Neuronal stem cell (in vitro differentiated cells): ENCODE data around the gene ZNF469.
A peak's percentile ranks its signal among the peaks of the same experiment; 100 is the strongest.

Experiments
- DNase-seq: peaks from one replicate; pipeline ENCODE4 v3.0.0-alpha.2; 2013; ENCODE audit warnings: low spot score
- H2AFZ ChIP-seq: one replicate; pipeline ENCODE4 v1.6.1; 2013; ENCODE audit warnings: mild to moderate bottlenecking, low read length, inconsistent platforms
- H2AK5ac ChIP-seq: 2 replicates; pipeline ENCODE4 v1.6.1; 2013; ENCODE audit warnings: low read depth, mild to moderate bottlenecking, inconsistent platforms, low read length, moderate library complexity, mixed read lengths
- H2BK120ac ChIP-seq: 2 replicates; pipeline ENCODE4 v1.6.1; 2013; ENCODE audit warnings: low read depth, mild to moderate bottlenecking, inconsistent platforms, low read length, moderate library complexity, mixed read lengths
- H2BK12ac ChIP-seq: one replicate; pipeline ENCODE4 v1.6.1; 2013; ENCODE audit warnings: low read length, inconsistent platforms
- H2BK15ac ChIP-seq: 2 replicates; pipeline ENCODE4 v1.6.1; 2013; ENCODE audit warnings: mild to moderate bottlenecking, low read length, inconsistent platforms, mixed read lengths
- H2BK5ac ChIP-seq: one replicate; pipeline ENCODE4 v1.6.1; 2013; ENCODE audit warnings: inconsistent platforms, mild to moderate bottlenecking, low read length, moderate library complexity
- H3K14ac ChIP-seq: one replicate; pipeline ENCODE4 v1.6.1; 2013; ENCODE audit warnings: low read length, inconsistent platforms
- H3K18ac ChIP-seq: 2 replicates; pipeline ENCODE4 v1.6.1; 2013; ENCODE audit warnings: low read length, inconsistent platforms
- H3K23ac ChIP-seq: 2 replicates; pipeline ENCODE4 v1.6.1; 2013; ENCODE audit warnings: low read depth, mild to moderate bottlenecking, mixed read lengths, low read length, inconsistent platforms; ENCODE audit not compliant: poor library complexity
- H3K27ac ChIP-seq: replicated peaks from 3 replicates; pipeline ENCODE4 v1.5.1; 2013; ENCODE audit warnings: low read length, inconsistent platforms
- H3K27me3 ChIP-seq, 3 experiments: 2 replicates each; pipeline ENCODE4 v1.6.1; 2013; ENCODE audit warnings: low read length in 3 of 3, mild to moderate bottlenecking in 2 of 3, inconsistent platforms in 1 of 3, low read depth in 1 of 3, mixed read lengths in 1 of 3, moderate library complexity in 1 of 3; ENCODE audit not compliant: control insufficient read depth in 3 of 3, insufficient read depth in 3 of 3
- H3K36me3 ChIP-seq, 2 donors: replicated peaks in 1 of 2; 2 replicates each; pipeline ENCODE4 v1.6.1; 2013; ENCODE audit warnings: low read length in 2 of 2; ENCODE audit not compliant: control insufficient read depth in 2 of 2, insufficient read depth in 2 of 2
- H3K4ac ChIP-seq: 2 replicates; pipeline ENCODE4 v1.6.1; 2013; ENCODE audit warnings: inconsistent platforms, mild to moderate bottlenecking, low read length, moderate library complexity
- H3K4me1 ChIP-seq, 2 donors: 1 replicate in 1 of 2; 2 replicates in 1 of 2; pipeline ENCODE4 v1.6.1; 2013; ENCODE audit warnings: low read length in 2 of 2, low read depth in 1 of 2; ENCODE audit not compliant: control insufficient read depth in 2 of 2, insufficient read depth in 1 of 2
- H3K4me2 ChIP-seq: one replicate; pipeline ENCODE4 v1.6.1; 2013; ENCODE audit warnings: mild to moderate bottlenecking, low read length, inconsistent platforms; ENCODE audit not compliant: insufficient read depth, poor library complexity, severe bottlenecking
- H3K4me3 ChIP-seq, 2 donors: 2 replicates each; pipeline ENCODE4 v1.5.1; 2013; ENCODE audit warnings: low read length in 2 of 2, mild to moderate bottlenecking in 2 of 2, inconsistent platforms in 1 of 2, moderate library complexity in 1 of 2
- H3K79me1 ChIP-seq: one replicate; pipeline ENCODE4 v1.6.1; 2013; ENCODE audit warnings: low read depth, mild to moderate bottlenecking, inconsistent platforms, low read length, moderate library complexity
- H3K9ac ChIP-seq: one replicate; pipeline ENCODE4 v1.6.1; 2013; ENCODE audit warnings: mild to moderate bottlenecking, low read depth, low read length, inconsistent platforms; ENCODE audit not compliant: poor library complexity
- H3K9me3 ChIP-seq, 2 donors: replicated peaks in 1 of 2; 2 replicates each; pipeline versions ENCODE3 to v1.6.1; 2013; ENCODE audit warnings: low read length in 2 of 2, mild to moderate bottlenecking in 2 of 2, inconsistent platforms in 1 of 2, low read depth in 1 of 2, mixed read lengths in 1 of 2, moderate library complexity in 1 of 2; ENCODE audit not compliant: control insufficient read depth in 2 of 2, insufficient read depth in 1 of 2
- H4K8ac ChIP-seq: one replicate; pipeline ENCODE4 v1.6.1; 2013; ENCODE audit warnings: low read depth, mild to moderate bottlenecking, inconsistent platforms, low read length, moderate library complexity
- H4K91ac ChIP-seq: one replicate; pipeline ENCODE4 v1.6.1; 2013; ENCODE audit warnings: low read length, low read depth, mild to moderate bottlenecking, inconsistent platforms; ENCODE audit not compliant: poor library complexity
- WGBS, 2 donors: extraction: QIAGEN DNeasy Blood & Tissue Kit; methylation state at CpG; one replicate each; pipeline ENCODE4 v1.1.7; 2013; ENCODE audit warnings: missing lambda C conversion rate in 2 of 2, mixed read lengths in 1 of 2; ENCODE audit not compliant: insufficient read length in 2 of 2, insufficient replicate concordance in 1 of 2; ENCODE audit errors: extremely low coverage in 2 of 2; 5-methylcytosine and 5-hydroxymethylcytosine counted together

The ZNF469 gene

DNA sequence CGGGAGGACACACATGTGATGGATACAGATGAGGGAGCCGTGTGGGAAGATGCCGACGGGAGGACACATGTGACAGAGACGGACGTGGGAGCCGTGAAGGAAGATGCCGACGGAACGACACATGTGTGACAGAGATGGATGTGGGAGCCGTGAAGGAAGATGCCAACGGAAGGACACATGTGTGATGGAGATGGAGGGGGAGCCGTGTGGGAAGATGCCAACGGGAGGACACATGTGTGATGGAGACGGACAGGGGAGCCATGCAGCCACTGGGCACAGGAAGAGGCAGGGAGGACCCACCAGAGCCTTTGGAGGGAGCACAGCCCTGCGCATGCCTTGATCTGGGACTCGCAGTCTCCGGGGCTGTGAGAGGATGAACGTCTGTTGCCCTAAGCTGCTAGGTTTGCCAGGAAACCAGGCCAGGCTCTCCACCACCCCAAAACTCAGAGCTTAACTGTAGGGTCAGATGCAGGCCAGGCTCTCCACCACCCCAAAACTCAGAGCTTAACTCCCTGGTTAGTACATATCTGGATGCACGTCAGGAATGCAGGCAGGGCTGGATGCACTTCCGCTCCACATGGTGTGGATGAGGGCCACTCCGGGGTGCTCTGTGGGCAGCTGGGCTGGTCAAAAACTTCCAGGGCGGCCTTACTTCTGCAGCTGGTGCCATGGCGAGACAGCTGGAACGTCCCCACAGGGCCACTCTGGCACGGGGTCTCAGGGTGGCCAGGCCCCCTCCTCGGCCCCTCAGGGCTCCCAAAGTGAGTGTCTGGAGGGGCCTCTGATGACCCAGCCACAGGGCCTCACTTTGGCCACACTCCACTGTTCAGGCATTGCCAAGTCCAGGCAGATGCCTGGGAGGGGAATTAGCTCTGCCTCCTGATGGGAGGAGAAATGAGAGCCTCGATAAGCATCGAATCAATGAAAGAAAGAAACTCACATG, 47.7 kb upstream of the ZNF469 start:
- peaks cover 0 to 12% of the 10 kb centered on the region in 2 donors for H3K9me3 ChIP-seq
- no peak overlapping the region for H2BK120ac ChIP-seq
- peak overlapping the region; percentile 76 for H3K23ac ChIP-seq
- peaks cover 0 to 3% of the 10 kb centered on the region in 2 donors for H3K36me3 ChIP-seq
- peak overlapping the region in 1 of 2 donors; percentile 12 for H3K4me3 ChIP-seq
- H3K14ac ChIP-seq = peak overlapping the region; percentile 47
- H3K18ac ChIP-seq = peak overlapping the region; percentile 48
- H3K4me1 ChIP-seq = peaks cover 0 to 2% of the 10 kb centered on the region in 2 donors
- peak overlapping the region; percentile 7 for H3K9ac ChIP-seq
- H4K91ac ChIP-seq = no peak overlapping the region
- H2AFZ ChIP-seq = no peak overlapping the region
- H3K4me2 ChIP-seq = no peak overlapping the region
- H2BK15ac ChIP-seq = peak overlapping the region; percentile 27
- no peak overlapping the region for H2BK5ac ChIP-seq
- H3K27ac ChIP-seq = no peak overlapping the region
- H3K79me1 ChIP-seq = no peaks in the 10 kb centered on the region
- H2AK5ac ChIP-seq = peak overlapping the region; percentile 76
- H2BK12ac ChIP-seq = no peak overlapping the region
- no peak overlapping the region for H3K4ac ChIP-seq
- no CpG with 5 or more reads among the region's 29 CpGs for WGBS, 2 donors
- H4K8ac ChIP-seq = no peak overlapping the region
- DNase-seq = no peak
- peaks cover 0 to 3% (median 0%) of the 10 kb centered on the region in 3 experiments for H3K27me3 ChIP-seq

GRCh38 chr16:88337021-88337420, 45.7 kb upstream of the ZNF469 start:
- no peak overlapping the region for H3K9ac ChIP-seq
- no peak overlapping the region for H3K4me3 ChIP-seq
- WGBS, 2 donors = no CpG with 5 or more reads among the region's 8 CpGs
- no peak overlapping the region for H2AFZ ChIP-seq
- H3K18ac ChIP-seq = no peak overlapping the region
- H3K4me1 ChIP-seq = peaks cover 0 to 2% of the 10 kb centered on the region in 2 donors
- H3K14ac ChIP-seq = no peak overlapping the region
- no peaks in the 10 kb centered on the region for H3K79me1 ChIP-seq
- H4K91ac ChIP-seq = no peak overlapping the region
- no peak overlapping the region for H3K4ac ChIP-seq
- H2AK5ac ChIP-seq = no peak overlapping the region
- no peak overlapping the region for H3K23ac ChIP-seq
- H2BK12ac ChIP-seq = no peak overlapping the region
- H2BK120ac ChIP-seq = no peak overlapping the region
- no peak for DNase-seq
- H3K27me3 ChIP-seq = peaks cover 0 to 3% (median 0%) of the 10 kb centered on the region in 3 experiments
- H3K36me3 ChIP-seq = peaks cover 0 to 3% of the 10 kb centered on the region in 2 donors
- H3K9me3 ChIP-seq = peaks cover 0 to 5% of the 10 kb centered on the region in 2 donors
- H4K8ac ChIP-seq = no peak overlapping the region
- no peak overlapping the region for H2BK5ac ChIP-seq
- no peak overlapping the region for H3K27ac ChIP-seq
- no peak overlapping the region for H3K4me2 ChIP-seq
- H2BK15ac ChIP-seq = no peak overlapping the region

DNA sequence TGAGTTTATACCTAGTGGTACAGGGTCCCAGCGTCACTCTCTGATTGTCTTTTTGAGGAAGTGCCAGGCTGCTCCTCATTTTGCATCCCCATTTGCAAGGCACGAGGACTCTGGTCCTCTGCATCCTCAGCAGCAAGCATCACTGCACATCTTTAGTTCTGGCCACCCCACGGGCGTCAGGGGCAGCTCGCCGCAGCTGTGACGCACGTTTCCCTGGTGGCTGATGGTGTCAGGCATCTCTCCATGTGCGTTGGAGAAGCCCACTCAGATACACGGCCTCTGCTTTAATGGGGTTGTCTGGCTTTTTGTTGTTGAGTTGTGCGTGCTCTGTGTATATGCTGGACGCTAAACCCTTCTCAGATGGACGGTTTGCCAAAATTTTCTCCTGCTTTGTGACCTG, 45.2 kb upstream of the ZNF469 start:
- Histone ChIP-seq H3K18ac (peak overlapping the region; percentile 68), H3K4ac (no peak overlapping the region), H2BK12ac (peak overlapping the region; percentile 6), H3K36me3 (peaks cover 0 to 3% of the 10 kb centered on the region in 2 donors), H3K9me3 (peaks cover 0 to 5% of the 10 kb centered on the region in 2 donors), H2BK120ac (no peak overlapping the region), H3K27ac (no peak overlapping the region), H3K4me1 (peaks cover 0 to 2% of the 10 kb centered on the region in 2 donors), H3K4me3 (no peak overlapping the region), H3K79me1 (no peaks in the 10 kb centered on the region), H3K9ac (no peak overlapping the region), H4K91ac (no peak overlapping the region), H2BK5ac (peak overlapping the region; percentile 32), H2AFZ (no peak overlapping the region), H3K4me2 (no peak overlapping the region), H2BK15ac (no peak overlapping the region), H2AK5ac (no peak overlapping the region), H3K23ac (no peak overlapping the region), H4K8ac (peak overlapping the region; percentile 57), H3K14ac (peak overlapping the region; percentile 50), H3K27me3 (peaks cover 0 to 6% (median 0%) of the 10 kb centered on the region in 3 experiments)
- WGBS, 2 donors = no CpG with 5 or more reads among the region's 13 CpGs
- DNase-seq = no peak

- no peak overlapping the region for H2BK12ac ChIP-seq
- H2BK5ac ChIP-seq = no peak overlapping the region
- no peak overlapping the region for H3K18ac ChIP-seq
- DNase-seq = no peak
- H3K4me1 ChIP-seq = peaks cover 0 to 2% of the 10 kb centered on the region in 2 donors
- no peak overlapping the region for H3K9ac ChIP-seq
- H3K14ac ChIP-seq = no peak overlapping the region
- no CpG with 5 or more reads among the region's 16 CpGs for WGBS, 2 donors
- no peak overlapping the region for H2BK15ac ChIP-seq
- no peak overlapping the region for H3K4me3 ChIP-seq
- peaks cover 0 to 5% of the 10 kb centered on the region in 2 donors for H3K9me3 ChIP-seq
- H3K36me3 ChIP-seq = peaks cover 0 to 3% of the 10 kb centered on the region in 2 donors
- H3K27ac ChIP-seq = no peak overlapping the region
- H4K91ac ChIP-seq = no peak overlapping the region
- peaks cover 0 to 6% (median 0%) of the 10 kb centered on the region in 3 experiments for H3K27me3 ChIP-seq
- H3K4me2 ChIP-seq = no peak overlapping the region
- H2BK120ac ChIP-seq = peak overlapping the region; percentile 26
- no peak overlapping the region for H2AFZ ChIP-seq
- peak overlapping the region; percentile 49 for H3K23ac ChIP-seq
- H3K4ac ChIP-seq = no peak overlapping the region
- no peaks in the 10 kb centered on the region for H3K79me1 ChIP-seq
- H2AK5ac ChIP-seq = no peak overlapping the region
- H4K8ac ChIP-seq = no peak overlapping the region
These were observed 44.6 kb upstream of the ZNF469 start for GRCh38 chr16:88338111-88338510.
